PC-3 (cell line): ENCODE data around the gene PCDH18. TPM values are rescaled to one million over a fixed set of nuclear protein-coding genes. Genes with fewer than 3 reads are reported as not detected.
A peak's percentile ranks its signal among the peaks of the same experiment; 100 is the strongest.
"Not testable (repeated sequence)": the region's sequence is repeated elsewhere in the genome, so short reads cannot be mapped to it uniquely, and the experiment has no call there.

Experiments
- ATAC-seq: fragments of 200-7000 bp; cut with Tn5 transposase; 2 replicates; pipeline ENCODE4 v1.9.1; 2020; ENCODE audit warnings: mild to moderate bottlenecking, moderate library complexity
- BruUV-seq: library from RNA; stranded (reverse); fragments of 400-500 nt; replicated peaks from 2 replicates; lab custom pipeline; 2021; lab: Mats Ljungman, UMichigan
- CTCF ChIA-PET: fragments of 300-600 bp; sonication (Branson Sonifier 250); formaldehyde crosslinking; loops from one replicate; lab custom pipeline; 2022; ENCODE audit warnings: antibody characterized with exemption; lab: Charles Lee
- POLR2A ChIA-PET: fragments of 300-600 bp; sonication (Branson Sonifier 250); formaldehyde crosslinking; loops from one replicate; lab custom pipeline; 2022; ENCODE audit warnings: antibody characterized with exemption; ENCODE audit not compliant: unreplicated experiment; lab: Charles Lee
- DNase-seq: peaks from one replicate; pipeline ENCODE4 v3.0.0-alpha.2; 2015
- H2AFZ ChIP-seq: fragments of 300-600 bp; sonication (generic); 2 replicates; pipeline ENCODE4 v1.6.0; 2016; ENCODE audit warnings: antibody characterized with exemption, low read length
- H3F3A ChIP-seq: fragments of 300-600 bp; sonication (generic); one replicate; pipeline ENCODE4 v1.6.0; 2017; ENCODE audit warnings: antibody characterized with exemption, low read length, control low read depth, mild to moderate bottlenecking; ENCODE audit not compliant: unreplicated experiment
- H3K27ac ChIP-seq: fragments of 300-600 bp; sonication (generic); 2 replicates; pipeline ENCODE4 v1.5.1; 2016; ENCODE audit warnings: mild to moderate bottlenecking, low read length
- H3K27me3 ChIP-seq: fragments of 300-600 bp; sonication (generic); 2 replicates; pipeline ENCODE4 v1.6.1; 2016; ENCODE audit warnings: low read length, mixed read lengths
- H3K36me3 ChIP-seq: fragments of 300-600 bp; sonication (generic); 2 replicates; pipeline ENCODE4 v1.6.1; 2016; ENCODE audit warnings: low read depth, mixed run types, low read length, mixed read lengths
- H3K4me1 ChIP-seq: fragments of 300-600 bp; sonication (generic); 2 replicates; pipeline ENCODE4 v1.5.1; 2016; ENCODE audit warnings: low read length; ENCODE audit not compliant: insufficient read depth
- H3K4me2 ChIP-seq: fragments of 300-600 bp; sonication (generic); 2 replicates; pipeline ENCODE4 v1.6.0; 2016; ENCODE audit warnings: low read length
- H3K4me3 ChIP-seq: fragments of 300-600 bp; sonication (generic); 2 replicates; pipeline ENCODE4 v1.5.1; 2016; ENCODE audit warnings: mild to moderate bottlenecking, low read length, mixed read lengths
- H3K79me2 ChIP-seq: fragments of 300-600 bp; sonication (generic); 2 replicates; pipeline ENCODE4 v1.6.1; 2017; ENCODE audit warnings: low read length, mixed read lengths
- H3K9ac ChIP-seq: fragments of 300-600 bp; sonication (generic); 2 replicates; pipeline ENCODE4 v1.6.0; 2016; ENCODE audit warnings: mild to moderate bottlenecking, low read length
- H3K9me2 ChIP-seq: fragments of 300-600 bp; sonication (generic); replicated peaks from 2 replicates; pipeline ENCODE4 v1.6.1; 2016; ENCODE audit warnings: mixed run types, low read length, mixed read lengths
- H3K9me3 ChIP-seq: fragments of 300-600 bp; sonication (generic); 2 replicates; pipeline ENCODE4 v1.6.1; 2016; ENCODE audit warnings: low read length, mixed read lengths
- H4K20me1 ChIP-seq: fragments of 300-600 bp; sonication (generic); 2 replicates; pipeline ENCODE4 v1.6.1; 2016; ENCODE audit warnings: low read length, mixed read lengths
- EZH2 ChIP-seq: fragments of 300-600 bp; sonication (generic); IDR thresholded peaks from one replicate; pipeline ENCODE4 v1.6.1; 2017; ENCODE audit warnings: antibody characterized with exemption, mild to moderate bottlenecking, low read length; ENCODE audit not compliant: unreplicated experiment
- EZH2phosphoT487 ChIP-seq: fragments of 300-600 bp; sonication (generic); IDR thresholded peaks from 2 replicates; pipeline ENCODE4 v1.6.1; 2018; ENCODE audit warnings: mild to moderate bottlenecking, antibody characterized with exemption, low read length, borderline replicate concordance
- intact Hi-C: fragments of 100-400 bp; cut with micrococcal nuclease; formaldehyde crosslinking; loops from 2 replicates; pipeline ENCODE4 v1.9.0; 2023
- total RNA-seq: library from RNA; depleted of rRNA; stranded (reverse); fragments of >200 nt; gene quantifications from 2 replicates; pipeline ENCODE4 v1.2.3, GENCODE V29; 2014
- TF ChIP-seq, protein P1 (sequence below): fragments of 300-600 bp; sonication (generic); conservative IDR thresholded peaks from 2 replicates; pipeline ENCODE4 v1.5.1; 2017; ENCODE audit warnings: antibody characterized with exemption, low read depth, mild to moderate bottlenecking, low read length

PCDH18 gene
- total RNA-seq, 1 experiment from 2014 or later = 1.6 TPM

DNA sequence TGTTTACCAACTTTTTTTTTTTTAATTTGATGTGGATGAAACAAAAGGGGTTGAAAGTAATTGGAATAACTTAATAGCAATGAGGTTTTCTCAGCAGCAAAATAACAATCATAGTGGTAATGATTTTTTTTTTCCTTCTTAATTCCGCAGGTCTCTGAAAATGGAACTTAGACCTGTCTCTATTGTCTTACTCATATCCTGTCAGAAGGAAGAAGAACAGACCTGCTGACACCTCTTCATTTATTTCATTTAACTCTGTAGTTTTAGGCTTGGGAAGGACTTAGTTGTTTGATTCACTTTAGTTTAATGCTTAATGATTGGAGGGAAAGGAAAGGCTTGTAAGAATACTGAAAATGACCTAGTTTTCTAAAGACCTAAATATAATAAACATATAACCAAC, 9.0 kb downstream of the PCDH18 start:
- intact Hi-C loops = no loop called here
- no peak overlapping the region for H3K9ac ChIP-seq
- no peaks in the 10 kb centered on the region for H3K9me2 ChIP-seq
- TF ChIP-seq, protein P1, sequence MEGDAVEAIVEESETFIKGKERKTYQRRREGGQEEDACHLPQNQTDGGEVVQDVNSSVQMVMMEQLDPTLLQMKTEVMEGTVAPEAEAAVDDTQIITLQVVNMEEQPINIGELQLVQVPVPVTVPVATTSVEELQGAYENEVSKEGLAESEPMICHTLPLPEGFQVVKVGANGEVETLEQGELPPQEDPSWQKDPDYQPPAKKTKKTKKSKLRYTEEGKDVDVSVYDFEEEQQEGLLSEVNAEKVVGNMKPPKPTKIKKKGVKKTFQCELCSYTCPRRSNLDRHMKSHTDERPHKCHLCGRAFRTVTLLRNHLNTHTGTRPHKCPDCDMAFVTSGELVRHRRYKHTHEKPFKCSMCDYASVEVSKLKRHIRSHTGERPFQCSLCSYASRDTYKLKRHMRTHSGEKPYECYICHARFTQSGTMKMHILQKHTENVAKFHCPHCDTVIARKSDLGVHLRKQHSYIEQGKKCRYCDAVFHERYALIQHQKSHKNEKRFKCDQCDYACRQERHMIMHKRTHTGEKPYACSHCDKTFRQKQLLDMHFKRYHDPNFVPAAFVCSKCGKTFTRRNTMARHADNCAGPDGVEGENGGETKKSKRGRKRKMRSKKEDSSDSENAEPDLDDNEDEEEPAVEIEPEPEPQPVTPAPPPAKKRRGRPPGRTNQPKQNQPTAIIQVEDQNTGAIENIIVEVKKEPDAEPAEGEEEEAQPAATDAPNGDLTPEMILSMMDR = no peak
- TF ChIP-seq EZH2 (no peak), EZH2phosphoT487 (no peak)
- no peak overlapping the region for H3K27ac ChIP-seq
- H3F3A ChIP-seq = no peaks in the 10 kb centered on the region
- POLR2A ChIA-PET = no interaction called here
- no peaks in the 10 kb centered on the region for H3K27me3 ChIP-seq
- H3K4me2 ChIP-seq = no peak overlapping the region
- H3K4me1 ChIP-seq = peaks cover 19% of the 10 kb centered on the region
- BruUV-seq = no TSS peak
- CTCF ChIA-PET = no interaction called here
- ATAC-seq = no peak
- no peak overlapping the region for H2AFZ ChIP-seq
- DNase-seq = no peak
- H3K9me3 ChIP-seq = no peaks in the 10 kb centered on the region
- no peaks in the 10 kb centered on the region for H3K36me3 ChIP-seq
- H3K4me3 ChIP-seq = no peak overlapping the region
- no peaks in the 10 kb centered on the region for H3K79me2 ChIP-seq
- no peaks in the 10 kb centered on the region for H4K20me1 ChIP-seq

DNA sequence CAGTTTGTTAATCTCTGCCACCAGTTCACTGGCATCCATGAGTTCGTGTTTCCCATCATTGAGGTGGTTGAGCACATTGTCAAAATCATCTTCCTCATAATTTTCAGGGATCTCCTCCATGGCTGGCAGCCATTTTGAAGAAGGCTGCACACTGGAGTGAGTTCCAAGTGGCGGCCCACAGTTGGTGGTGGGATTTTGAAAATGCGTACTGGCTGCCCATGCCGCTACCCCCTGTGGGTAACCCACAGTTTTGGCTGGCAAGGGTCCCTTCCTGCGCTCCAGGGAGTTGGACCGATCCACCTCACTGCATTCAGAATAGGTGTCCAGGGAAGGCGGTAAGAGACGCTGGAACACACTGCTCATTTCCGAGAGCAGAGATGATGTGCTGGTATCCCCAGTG, 11.2 kb downstream of the PCDH18 start:
- ATAC-seq = no peak
- H3F3A ChIP-seq = no peaks in the 10 kb centered on the region
- intact Hi-C loops = no loop called here
- CTCF ChIA-PET = no interaction called here
- no peaks in the 10 kb centered on the region for H3K27me3 ChIP-seq
- TF ChIP-seq EZH2phosphoT487 (no peak), EZH2 (no peak)
- TF ChIP-seq, protein P1 = no peak
- H2AFZ ChIP-seq = no peak overlapping the region
- H3K36me3 ChIP-seq = no peaks in the 10 kb centered on the region
- no peaks in the 10 kb centered on the region for H3K9me3 ChIP-seq
- BruUV-seq = no TSS peak
- POLR2A ChIA-PET = no interaction called here
- H3K9ac ChIP-seq = no peak overlapping the region
- H3K4me1 ChIP-seq = peaks cover 19% of the 10 kb centered on the region
- no peak overlapping the region for H3K4me2 ChIP-seq
- no peaks in the 10 kb centered on the region for H3K9me2 ChIP-seq
- no peaks in the 10 kb centered on the region for H3K79me2 ChIP-seq
- no peak for DNase-seq
- no peak overlapping the region for H3K27ac ChIP-seq
- H4K20me1 ChIP-seq = no peaks in the 10 kb centered on the region
- H3K4me3 ChIP-seq = no peak overlapping the region

- intact Hi-C loops = no loop called here
- H3K36me3 ChIP-seq = no peaks in the 10 kb centered on the region
- peak; percentile 65 for DNase-seq
- H3K4me2 ChIP-seq = peak overlapping the region; percentile 27
- peak; percentile 96 for ATAC-seq
- H3K9me3 ChIP-seq = no peaks in the 10 kb centered on the region
- no peaks in the 10 kb centered on the region for H3K27me3 ChIP-seq
- BruUV-seq = no TSS peak
- ChIA-PET POLR2A (no interaction called here), CTCF (no interaction called here)
- H3K79me2 ChIP-seq = no peaks in the 10 kb centered on the region
- peak overlapping the region; percentile 44; the same call in 1 of the 2 replicates for H2AFZ ChIP-seq
- H3K4me1 ChIP-seq = peaks cover 17% of the 10 kb centered on the region
- TF ChIP-seq EZH2phosphoT487 (no peak), EZH2 (no peak)
- TF ChIP-seq, protein P1 = no peak
- H3K9me2 ChIP-seq = no peaks in the 10 kb centered on the region
- H3K27ac ChIP-seq = peak overlapping the region; percentile 5; the same call in 1 of the 2 replicates
- H3K4me3 ChIP-seq = no peak overlapping the region
- H3K9ac ChIP-seq = no peak overlapping the region
- no peaks in the 10 kb centered on the region for H4K20me1 ChIP-seq
- no peaks in the 10 kb centered on the region for H3F3A ChIP-seq
Observed at GRCh38 chr4:137519406-137519805, 12.9 kb downstream of the PCDH18 start.

- H2AFZ ChIP-seq, H3K9me2 ChIP-seq, H3F3A ChIP-seq, intact Hi-C loops, ATAC-seq, H3K4me3 ChIP-seq, DNase-seq, CTCF ChIA-PET, POLR2A ChIA-PET, BruUV-seq, H3K9ac ChIP-seq, H3K36me3 ChIP-seq, H3K9me3 ChIP-seq, H3K27ac ChIP-seq, H3K79me2 ChIP-seq, H3K27me3 ChIP-seq, H4K20me1 ChIP-seq, H3K4me2 ChIP-seq: not testable (repeated sequence)
- H3K4me1 ChIP-seq = peaks cover 17% of the 10 kb centered on the region
Observed at GRCh38 chr4:137517323-137517722, 15.0 kb downstream of the PCDH18 start.
